GM12873 (cell line): ENCODE data around the gene ESYT2.

Source experiments
- CTCF ChIP-seq: IDR thresholded peaks from 2 replicates; pipeline ENCODE4 v1.5.1; 2012; ENCODE audit warnings: low read depth, mild to moderate bottlenecking, moderate library complexity, low read length, control low read depth; ENCODE audit not compliant: insufficient read depth; ENCODE audit errors: missing control alignments

ESYT2 gene

GRCh38 chr7:158734861-158735260 is 94.4 kb downstream of the ESYT2 start:
- no peak for TF ChIP-seq CTCF

- TF ChIP-seq CTCF = no peak
These were observed 95.4 kb downstream of the ESYT2 start for GRCh38 chr7:158733775-158734494.

- no peak for TF ChIP-seq CTCF
These were observed 96.1 kb downstream of the ESYT2 start for GRCh38 chr7:158733220-158733519.

GRCh38 chr7:158732494-158733219 is 96.7 kb downstream of the ESYT2 start:
- no peak for TF ChIP-seq CTCF

GRCh38 chr7:158731761-158732160 is 97.5 kb downstream of the ESYT2 start:
- TF ChIP-seq CTCF = no peak

GRCh38 chr7:158730383-158731346 is 98.6 kb downstream of the ESYT2 start:
- TF ChIP-seq CTCF = no peak
